ENCODE measurements around the gene PCNX3.

PCNX3 gene

GRCh38 chr11:65580756-65581155 is 34.8 kb upstream of the PCNX3 start:
- no peak for DNase-seq

- DNase-seq: no peak
These were observed 33.6 kb upstream of the PCNX3 start for GRCh38 chr11:65581928-65582327.

- DNase-seq: no peak
These were observed 32.0 kb upstream of the PCNX3 start for GRCh38 chr11:65583589-65583988.

GRCh38 chr11:65584106-65584505 is 31.5 kb upstream of the PCNX3 start:
- no peak for DNase-seq

- no peak for DNase-seq
These were observed 30.8 kb upstream of the PCNX3 start for GRCh38 chr11:65584723-65585171.

- no peak for DNase-seq
These were observed 30.0 kb upstream of the PCNX3 start for GRCh38 chr11:65585396-65586246.

GRCh38 chr11:65586247-65586630 is 29.3 kb upstream of the PCNX3 start:
- no peak for DNase-seq

GRCh38 chr11:65586676-65587075 is 28.9 kb upstream of the PCNX3 start:
- DNase-seq: no peak

GRCh38 chr11:65588199-65589054 is 27.1 kb upstream of the PCNX3 start:
- DNase-seq: no peak

GRCh38 chr11:65589444-65590239 is 25.9 kb upstream of the PCNX3 start:
- no peak for DNase-seq

- no peak for DNase-seq
These were observed 25.3 kb upstream of the PCNX3 start for GRCh38 chr11:65590240-65590738.

- no peak for DNase-seq
These were observed 23.4 kb upstream of the PCNX3 start for GRCh38 chr11:65591939-65592857.

- DNase-seq: no peak
These were observed 22.6 kb upstream of the PCNX3 start for GRCh38 chr11:65592858-65593517.

- DNase-seq: no peak
These were observed 21.8 kb upstream of the PCNX3 start for GRCh38 chr11:65593518-65594414.

GRCh38 chr11:65595131-65595530 is 20.4 kb upstream of the PCNX3 start:
- no peak for DNase-seq

- no peak for DNase-seq
These were observed 19.9 kb upstream of the PCNX3 start, which contains the start of gene KCNK7 for GRCh38 chr11:65595543-65596281. KCNK7 (minus strand) TSS chr11:65595800; CDS start chr11:65595772, 28 bp downstream.

GRCh38 chr11:65596520-65596919 is 19.1 kb upstream of the PCNX3 start:
- no peak for DNase-seq

GRCh38 chr11:65598258-65598699 is 17.3 kb upstream of the PCNX3 start:
- DNase-seq: no peak
